Measurements from ENCODE around the gene CEP164. TPM values are rescaled to one million over a fixed set of nuclear protein-coding genes. Genes with fewer than 3 reads are reported as not detected.
"Not testable (repeated sequence)": the region's sequence is repeated elsewhere in the genome, so short reads cannot be mapped to it uniquely, and the experiment has no call there.

CEP164 gene
- total and polyA plus RNA-seq, 9 donors: 10.4 to 17.3 (median 15.4) TPM

GRCh38 chr11:117444711-117445658 is 117.3 kb downstream of the CEP164 start:
- Histone ChIP-seq H3K4me3 (ENCODE audit: low read length) (no peak overlapping the region), H3K27me3 (ENCODE audit: control insufficient read depth, insufficient read depth, low read length) (peaks cover 28% of the 10 kb centered on the region), H3K36me3 (ENCODE audit: control insufficient read depth, insufficient read depth, low read length) (no peaks in the 10 kb centered on the region), H3K9me3 (replicated peaks; ENCODE audit: control insufficient read depth, low read depth, low read length) (no peaks in the 10 kb centered on the region), H3K27ac (ENCODE audit: low read length) (no peak overlapping the region), H3K4me1 (ENCODE audit: control insufficient read depth, insufficient read depth, low read length) (peaks cover 2% of the 10 kb centered on the region)
- DNase-seq: no peak
- WGBS (ENCODE audit: insufficient coverage): 55% methylated on average over 7 of the region's 17 CpGs

GRCh38 chr11:117449111-117449693 is 121.5 kb downstream of the CEP164 start:
- no peak overlapping the region for H3K4me3 ChIP-seq (ENCODE audit: low read length)
- DNase-seq: no peak
- H3K4me1 ChIP-seq (ENCODE audit: control insufficient read depth, insufficient read depth, low read length): no peaks in the 10 kb centered on the region
- peaks cover 5% of the 10 kb centered on the region for H3K9me3 ChIP-seq (replicated peaks; ENCODE audit: control insufficient read depth, low read depth, low read length)
- H3K27ac ChIP-seq (ENCODE audit: low read length): no peak overlapping the region
- peaks cover 11% of the 10 kb centered on the region for H3K27me3 ChIP-seq (ENCODE audit: control insufficient read depth, insufficient read depth, low read length)
- no peaks in the 10 kb centered on the region for H3K36me3 ChIP-seq (ENCODE audit: control insufficient read depth, insufficient read depth, low read length)
- 77% methylated on average over 9 of the region's 9 CpGs for WGBS (ENCODE audit: insufficient coverage)

- no peak overlapping the region for H3K4me3 ChIP-seq (ENCODE audit: low read length)
- DNase-seq: no peak
- H3K4me1 ChIP-seq (ENCODE audit: control insufficient read depth, insufficient read depth, low read length): no peaks in the 10 kb centered on the region
- H3K36me3 ChIP-seq (ENCODE audit: control insufficient read depth, insufficient read depth, low read length): no peaks in the 10 kb centered on the region
- WGBS (ENCODE audit: insufficient coverage): no CpG with 5 or more reads among the region's 6 CpGs
- H3K9me3 ChIP-seq (replicated peaks; ENCODE audit: control insufficient read depth, low read depth, low read length): peaks cover 5% of the 10 kb centered on the region
- H3K27me3 ChIP-seq (ENCODE audit: control insufficient read depth, insufficient read depth, low read length): peaks cover 2% of the 10 kb centered on the region
- H3K27ac ChIP-seq (ENCODE audit: low read length): no peak overlapping the region
Observed at GRCh38 chr11:117453886-117454563, 126.4 kb downstream of the CEP164 start.

GRCh38 chr11:117454564-117454917 is 126.9 kb downstream of the CEP164 start:
- H3K27ac ChIP-seq (ENCODE audit: low read length): no peak overlapping the region
- no peaks in the 10 kb centered on the region for H3K4me1 ChIP-seq (ENCODE audit: control insufficient read depth, insufficient read depth, low read length)
- H3K4me3 ChIP-seq (ENCODE audit: low read length): no peak overlapping the region
- H3K36me3 ChIP-seq (ENCODE audit: control insufficient read depth, insufficient read depth, low read length): no peaks in the 10 kb centered on the region
- peaks cover 2% of the 10 kb centered on the region for H3K27me3 ChIP-seq (ENCODE audit: control insufficient read depth, insufficient read depth, low read length)
- DNase-seq: no peak
- no CpG with 5 or more reads among the region's 1 CpG for WGBS (ENCODE audit: insufficient coverage)
- peaks cover 5% of the 10 kb centered on the region for H3K9me3 ChIP-seq (replicated peaks; ENCODE audit: control insufficient read depth, low read depth, low read length)

GRCh38 chr11:117456027-117456720 is 128.5 kb downstream of the CEP164 start:
- Histone ChIP-seq H3K27ac (ENCODE audit: low read length) (no peak overlapping the region), H3K4me1 (ENCODE audit: control insufficient read depth, insufficient read depth, low read length) (no peaks in the 10 kb centered on the region), H3K36me3 (ENCODE audit: control insufficient read depth, insufficient read depth, low read length) (no peaks in the 10 kb centered on the region), H3K4me3 (ENCODE audit: low read length) (no peak overlapping the region), H3K27me3 (ENCODE audit: control insufficient read depth, insufficient read depth, low read length) (peaks cover 2% of the 10 kb centered on the region), H3K9me3 (replicated peaks; ENCODE audit: control insufficient read depth, low read depth, low read length) (peaks cover 5% of the 10 kb centered on the region)
- no peak for DNase-seq
- no CpG with 5 or more reads among the region's 7 CpGs for WGBS (ENCODE audit: insufficient coverage)

- not testable (repeated sequence) for H3K27me3 ChIP-seq (ENCODE audit: control insufficient read depth, insufficient read depth, low read length); H3K27ac ChIP-seq (ENCODE audit: low read length); H3K4me3 ChIP-seq (ENCODE audit: low read length); H3K36me3 ChIP-seq (ENCODE audit: control insufficient read depth, insufficient read depth, low read length); H3K4me1 ChIP-seq (ENCODE audit: control insufficient read depth, insufficient read depth, low read length); H3K9me3 ChIP-seq (replicated peaks; ENCODE audit: control insufficient read depth, low read depth, low read length); DNase-seq
- 91% methylated on average over 8 of the region's 8 CpGs for WGBS (ENCODE audit: insufficient coverage)
Observed at GRCh38 chr11:117456721-117457029, 129.0 kb downstream of the CEP164 start.

GRCh38 chr11:117457031-117457785 is 129.6 kb downstream of the CEP164 start:
- Histone ChIP-seq H3K36me3 (ENCODE audit: control insufficient read depth, insufficient read depth, low read length) (no peaks in the 10 kb centered on the region), H3K4me1 (ENCODE audit: control insufficient read depth, insufficient read depth, low read length) (no peaks in the 10 kb centered on the region), H3K27ac (ENCODE audit: low read length) (no peak overlapping the region), H3K27me3 (ENCODE audit: control insufficient read depth, insufficient read depth, low read length) (peaks cover 2% of the 10 kb centered on the region), H3K4me3 (ENCODE audit: low read length) (no peak overlapping the region), H3K9me3 (replicated peaks; ENCODE audit: control insufficient read depth, low read depth, low read length) (peaks cover 5% of the 10 kb centered on the region)
- DNase-seq: no peak
- WGBS (ENCODE audit: insufficient coverage): 83% methylated on average over 9 of the region's 15 CpGs

GRCh38 chr11:117457835-117458234 is 130.2 kb downstream of the CEP164 start:
- 80% methylated on average over 4 of the region's 9 CpGs for WGBS (ENCODE audit: insufficient coverage)
- Histone ChIP-seq H3K4me1 (ENCODE audit: control insufficient read depth, insufficient read depth, low read length) (no peaks in the 10 kb centered on the region), H3K4me3 (ENCODE audit: low read length) (no peak overlapping the region), H3K36me3 (ENCODE audit: control insufficient read depth, insufficient read depth, low read length) (no peaks in the 10 kb centered on the region), H3K27ac (ENCODE audit: low read length) (no peak overlapping the region), H3K9me3 (replicated peaks; ENCODE audit: control insufficient read depth, low read depth, low read length) (peaks cover 5% of the 10 kb centered on the region), H3K27me3 (ENCODE audit: control insufficient read depth, insufficient read depth, low read length) (peaks cover 2% of the 10 kb centered on the region)
- no peak for DNase-seq

GRCh38 chr11:117458275-117459122 is 130.8 kb downstream of the CEP164 start:
- no peak for DNase-seq
- peaks cover 5% of the 10 kb centered on the region for H3K9me3 ChIP-seq (replicated peaks; ENCODE audit: control insufficient read depth, low read depth, low read length)
- H3K4me3 ChIP-seq (ENCODE audit: low read length): no peak overlapping the region
- peaks cover 2% of the 10 kb centered on the region for H3K27me3 ChIP-seq (ENCODE audit: control insufficient read depth, insufficient read depth, low read length)
- no peak overlapping the region for H3K27ac ChIP-seq (ENCODE audit: low read length)
- WGBS (ENCODE audit: insufficient coverage): 88% methylated on average over 20 of the region's 22 CpGs
- no peaks in the 10 kb centered on the region for H3K4me1 ChIP-seq (ENCODE audit: control insufficient read depth, insufficient read depth, low read length)
- H3K36me3 ChIP-seq (ENCODE audit: control insufficient read depth, insufficient read depth, low read length): no peaks in the 10 kb centered on the region
